IMR-90 (cell line): ENCODE measurements around the gene DAND5. TPM values are rescaled to one million over a fixed set of nuclear protein-coding genes. Genes with fewer than 3 reads are reported as not detected.

Source experiments
- ATAC-seq: fragments of 200-7000 bp; cut with Tn5 transposase; 2 replicates; pipeline ENCODE4 v1.9.1; 2020; ENCODE audit warnings: low read depth, mild to moderate bottlenecking, moderate library complexity
- BruUV-seq: library from RNA; stranded (reverse); fragments of 400-500 nt; replicated peaks from 2 replicates; lab custom pipeline; 2021; lab: Mats Ljungman, UMichigan
- CTCF ChIA-PET: fragments of 300-600 bp; formaldehyde crosslinking; extraction: SDS; loops from one replicate; lab custom pipeline; 2021; ENCODE audit warnings: antibody characterized with exemption; lab: Yijun Ruan, JAX
- POLR2A ChIA-PET: fragments of 300-600 bp; sonication (Branson Sonifier 250); formaldehyde crosslinking; loops from one replicate; lab custom pipeline; 2022; ENCODE audit warnings: antibody characterized with exemption; ENCODE audit not compliant: unreplicated experiment; lab: Charles Lee
- DNase-seq: peaks from one replicate; pipeline ENCODE4 v3.0.0; 2013
- H2AFZ ChIP-seq: replicated peaks from 2 replicates; pipeline ENCODE3; 2013; ENCODE audit warnings: low read length, mild to moderate bottlenecking; ENCODE audit not compliant: poor library complexity
- H2AK5ac ChIP-seq: 2 replicates; pipeline ENCODE4 v1.6.1; 2013; ENCODE audit warnings: low read depth, low read length, inconsistent platforms
- H2AK9ac ChIP-seq: replicated peaks from 2 replicates; pipeline ENCODE3; 2013; ENCODE audit warnings: mild to moderate bottlenecking, low read depth, low read length, moderate library complexity; ENCODE audit not compliant: poor library complexity
- H2BK120ac ChIP-seq: 2 replicates; pipeline ENCODE4 v1.6.1; 2013; ENCODE audit warnings: low read depth, low read length, inconsistent platforms
- H2BK15ac ChIP-seq: 3 replicates; pipeline ENCODE4 v1.6.1; 2013; ENCODE audit warnings: low read depth, low read length, inconsistent platforms
- H2BK20ac ChIP-seq: 2 replicates; pipeline ENCODE4 v1.6.1; 2013; ENCODE audit warnings: low read depth, mild to moderate bottlenecking, inconsistent platforms, low read length, moderate library complexity
- H2BK5ac ChIP-seq: 2 replicates; pipeline ENCODE4 v1.6.1; 2013; ENCODE audit warnings: mild to moderate bottlenecking, low read depth, low read length, inconsistent platforms; ENCODE audit not compliant: poor library complexity, severe bottlenecking
- H3K14ac ChIP-seq: replicated peaks from 2 replicates; pipeline ENCODE4 v1.6.1; 2013; ENCODE audit warnings: low read depth, low read length, inconsistent platforms
- H3K18ac ChIP-seq: 2 replicates; pipeline ENCODE4 v1.6.1; 2013; ENCODE audit warnings: low read depth, low read length, control low read depth
- H3K23ac ChIP-seq: 2 replicates; pipeline ENCODE4 v1.6.1; 2013; ENCODE audit warnings: low read depth, low read length, inconsistent platforms
- H3K27ac ChIP-seq: 2 replicates; pipeline ENCODE4 v1.5.1; 2013; ENCODE audit warnings: mild to moderate bottlenecking, control low read depth, low read length; ENCODE audit not compliant: insufficient read depth
- H3K27me3 ChIP-seq: 2 replicates; pipeline ENCODE4 v1.6.1; 2013; ENCODE audit warnings: low read length; ENCODE audit not compliant: control insufficient read depth, insufficient read depth
- H3K36me3 ChIP-seq: 2 replicates; pipeline ENCODE4 v1.6.1; 2013; ENCODE audit warnings: low read length, mixed read lengths; ENCODE audit not compliant: control insufficient read depth, insufficient read depth
- H3K4ac ChIP-seq: 2 replicates; pipeline ENCODE4 v1.6.1; 2013; ENCODE audit warnings: low read depth, low read length, inconsistent platforms
- H3K4me1 ChIP-seq: 2 replicates; pipeline ENCODE4 v1.6.1; 2013; ENCODE audit warnings: low read length, mixed read lengths; ENCODE audit not compliant: control insufficient read depth, insufficient read depth
- H3K4me2 ChIP-seq: 2 replicates; pipeline ENCODE4 v1.6.1; 2013; ENCODE audit warnings: low read depth, mild to moderate bottlenecking, control low read depth, low read length, moderate library complexity
- H3K4me3 ChIP-seq: 2 replicates; pipeline ENCODE4 v1.5.1; 2013; ENCODE audit warnings: low read depth, mild to moderate bottlenecking, control low read depth, low read length, moderate library complexity; ENCODE audit not compliant: insufficient read depth
- H3K56ac ChIP-seq: 2 replicates; pipeline ENCODE4 v1.6.1; 2013; ENCODE audit warnings: low read length, inconsistent platforms; ENCODE audit not compliant: insufficient read depth; ENCODE audit errors: extremely low read depth
- H3K79me1 ChIP-seq, 2 experiments: 2 replicates each; pipeline ENCODE4 v1.6.1; 2013; ENCODE audit warnings: low read length in 2 of 2, inconsistent platforms in 1 of 2, low read depth in 1 of 2
- H3K9ac ChIP-seq: 2 replicates; pipeline ENCODE4 v1.6.1; 2013; ENCODE audit warnings: low read depth, low read length, control low read depth
- H3K9me1 ChIP-seq: 2 replicates; pipeline ENCODE4 v1.6.1; 2013; ENCODE audit warnings: low read length, inconsistent platforms; ENCODE audit not compliant: insufficient read depth
- H3K9me3 ChIP-seq: 2 replicates; pipeline ENCODE4 v1.6.1; 2013; ENCODE audit warnings: low read length; ENCODE audit not compliant: control insufficient read depth, insufficient read depth
- H4K20me1 ChIP-seq: 2 replicates; pipeline ENCODE4 v1.6.1; 2013; ENCODE audit warnings: low read length, inconsistent platforms; ENCODE audit not compliant: insufficient read depth
- H4K5ac ChIP-seq: 2 replicates; pipeline ENCODE4 v1.6.1; 2013; ENCODE audit warnings: mild to moderate bottlenecking, low read depth, low read length, control low read depth
- H4K8ac ChIP-seq, 2 experiments: 2 replicates each; pipeline ENCODE4 v1.6.1; 2013; ENCODE audit warnings: low read depth in 2 of 2, low read length in 2 of 2, control low read depth in 1 of 2, inconsistent platforms in 1 of 2
- H4K91ac ChIP-seq: 2 replicates; pipeline ENCODE4 v1.6.1; 2013; ENCODE audit warnings: low read depth, low read length, inconsistent platforms; ENCODE audit not compliant: insufficient read depth
- FOS ChIP-seq: fragments of 150-350 bp; IDR thresholded peaks from 2 replicates; pipeline ENCODE4 v1.6.1; 2016; ENCODE audit warnings: low read depth, low read length
- MXI1 ChIP-seq: IDR thresholded peaks from 2 replicates; pipeline ENCODE4 v1.6.1; 2012; ENCODE audit warnings: low read depth, mild to moderate bottlenecking, low read length, moderate library complexity, borderline replicate concordance
- RAD21 ChIP-seq: IDR thresholded peaks from 2 replicates; pipeline ENCODE4 v1.6.1; 2012; ENCODE audit warnings: low read length, improper control_type of control experiment
- WGBS, 2 experiments: methylation state at CpG; one replicate each; pipeline versions ENCODE4 v1.1.5 to v1.1.7; 2013; ENCODE audit warnings: missing lambda C conversion rate in 2 of 2; ENCODE audit not compliant: insufficient read length in 1 of 2; ENCODE audit errors: extremely low coverage in 2 of 2; 5-methylcytosine and 5-hydroxymethylcytosine counted together
- dilution Hi-C: fragments of 300-500 bp; cut with HindIII; formaldehyde crosslinking; loops from one replicate; pipeline ENCODE4 v1.14.3; 2018; ENCODE audit warnings: low sequenced_read_pairs; ENCODE audit not compliant: unreplicated experiment
- in situ Hi-C: fragments of 300-500 bp; cut with MboI; formaldehyde crosslinking; loops from 3 replicates; pipeline ENCODE4 v1.14.3; 2019; ENCODE audit warnings: low sequenced_read_pairs, inconsistent platforms, mixed read lengths
- intact Hi-C: fragments of 100-400 bp; cut with micrococcal nuclease; formaldehyde crosslinking; loops from 2 replicates; pipeline ENCODE4 v1.10.0; 2022
- polyA plus RNA-seq, 3 experiments: library from polyadenylated mRNA; depleted of rRNA; stranded (reverse); fragments of >200 nt; gene quantifications; 2 replicates each; pipeline ENCODE4 v1.2.3, GENCODE V29; 2012; ENCODE audit warnings: low replicate concordance in 1 of 3
- total RNA-seq: library from RNA; depleted of rRNA; stranded (reverse); fragments of >200 nt; gene quantifications from 2 replicates; pipeline ENCODE4 v1.2.3, GENCODE V29; 2012

Gene DAND5
- total and polyA plus RNA-seq, 2 of the 4 experiments (the other 2 are of a cell fraction) = 0.03 TPM; not detected in 1

GRCh38 chr19:13019332-13019731 is 50.0 kb downstream of the DAND5 start:
- Histone ChIP-seq H4K20me1 (peaks cover 6% of the 10 kb centered on the region; the same call in 1 of the 2 replicates), H2BK5ac (no peak overlapping the region), H3K4me3 (no peak overlapping the region), H2BK15ac (no peak overlapping the region), H2AFZ (no peak overlapping the region), H3K79me1 (peaks cover 38 to 76% of the 10 kb centered on the region in 2 experiments), H3K9me3 (no peaks in the 10 kb centered on the region), H2AK5ac (no peak overlapping the region), H3K27ac (no peak overlapping the region), H2BK120ac (no peak overlapping the region), H3K4ac (peak overlapping the region; percentile 11; the same call in 1 of the 2 replicates), H4K5ac (peak overlapping the region; percentile 8; the same call in 1 of the 2 replicates), H3K4me1 (peaks cover 48% of the 10 kb centered on the region), H3K9me1 (peaks cover 15% of the 10 kb centered on the region; the same call in 1 of the 2 replicates), H4K8ac (no peak overlapping the region; a peak in 1 of 4 replicates), H3K14ac (no peak overlapping the region), H3K18ac (no peak overlapping the region), H2BK20ac (no peak overlapping the region), H4K91ac (peak overlapping the region; percentile 38; the same call in 1 of the 2 replicates), H3K56ac (peak overlapping the region; percentile 22; the same call in 1 of the 2 replicates), H3K36me3 (no peaks in the 10 kb centered on the region), H3K27me3 (no peaks in the 10 kb centered on the region), H3K23ac (peak overlapping the region; percentile 8; the same call in 1 of the 2 replicates), H2AK9ac (no peak overlapping the region), H3K9ac (no peak overlapping the region; the same call in 1 of the 2 replicates), H3K4me2 (no peak overlapping the region)
- ATAC-seq (no peak), DNase-seq (no peak)
- TF ChIP-seq RAD21 (no peak), MXI1 (no peak), FOS (no peak)
- no TSS peak for BruUV-seq
- dilution Hi-C loops (no loop called here), in situ Hi-C loops (no loop called here), intact Hi-C loops (no loop called here)
- WGBS, 2 experiments = no CpG with 5 or more reads among the region's 4 CpGs
- CTCF ChIA-PET = no interaction called here
- POLR2A ChIA-PET = no interaction called here
